WERI-Rb-1 (cell line): ENCODE measurements around the gene HDAC9.

ENCODE experiments used
- DNase-seq: peaks from one replicate; pipeline ENCODE4 v3.0.0-alpha.2; 2020
- H3K27ac ChIP-seq: fragments of 250-450 bp; sonication (Bioruptor Pico); 2 replicates; pipeline ENCODE4 v1.5.1; 2020; ENCODE audit warnings: mild to moderate bottlenecking, moderate library complexity
- H3K27me3 ChIP-seq: fragments of 250-450 bp; sonication (Bioruptor Pico); 2 replicates; pipeline ENCODE4 v1.5.1; 2021; ENCODE audit warnings: mild to moderate bottlenecking, low read depth, moderate library complexity; ENCODE audit not compliant: insufficient read depth, severe bottlenecking
- H3K36me3 ChIP-seq: fragments of 250-450 bp; sonication (Bioruptor Pico); 2 replicates; pipeline ENCODE4 v1.5.1; 2020; ENCODE audit warnings: mild to moderate bottlenecking, moderate library complexity
- H3K4me3 ChIP-seq: 2 replicates; pipeline ENCODE4 v1.5.1; 2011; ENCODE audit warnings: low read depth, mild to moderate bottlenecking, control low read depth, low read length
- H3K9me3 ChIP-seq: fragments of 250-450 bp; sonication (Bioruptor Pico); 2 replicates; pipeline ENCODE4 v1.5.1; 2021; ENCODE audit warnings: mild to moderate bottlenecking, moderate library complexity; ENCODE audit not compliant: severe bottlenecking
- CTCF ChIP-seq: IDR thresholded peaks from 2 replicates; pipeline ENCODE4 v1.5.1; 2011; ENCODE audit warnings: low read depth, mild to moderate bottlenecking, control low read depth, inconsistent platforms, low read length

Gene HDAC9

GRCh38 chr7:18535810-18536415 lies 40.4 kb downstream of the HDAC9 start:
- no peak overlapping the region for H3K4me3 ChIP-seq
- H3K27me3 ChIP-seq: no peaks in the 10 kb centered on the region
- H3K27ac ChIP-seq: no peak overlapping the region
- no peaks in the 10 kb centered on the region for H3K36me3 ChIP-seq
- TF ChIP-seq CTCF: no peak
- no peaks in the 10 kb centered on the region for H3K9me3 ChIP-seq
- DNase-seq: no peak

- Histone ChIP-seq H3K36me3 (no peaks in the 10 kb centered on the region), H3K27me3 (no peaks in the 10 kb centered on the region), H3K9me3 (no peaks in the 10 kb centered on the region), H3K4me3 (no peak overlapping the region), H3K27ac (no peak overlapping the region)
- no peak for TF ChIP-seq CTCF
- no peak for DNase-seq
Observed at GRCh38 chr7:18536486-18536885, 40.9 kb downstream of the HDAC9 start.

- Histone ChIP-seq H3K27me3 (no peaks in the 10 kb centered on the region), H3K27ac (no peak overlapping the region), H3K4me3 (no peak overlapping the region), H3K36me3 (no peaks in the 10 kb centered on the region), H3K9me3 (no peaks in the 10 kb centered on the region)
- no peak for DNase-seq
- no peak for TF ChIP-seq CTCF
Observed at GRCh38 chr7:18538554-18539250, 43.2 kb downstream of the HDAC9 start.

DNA sequence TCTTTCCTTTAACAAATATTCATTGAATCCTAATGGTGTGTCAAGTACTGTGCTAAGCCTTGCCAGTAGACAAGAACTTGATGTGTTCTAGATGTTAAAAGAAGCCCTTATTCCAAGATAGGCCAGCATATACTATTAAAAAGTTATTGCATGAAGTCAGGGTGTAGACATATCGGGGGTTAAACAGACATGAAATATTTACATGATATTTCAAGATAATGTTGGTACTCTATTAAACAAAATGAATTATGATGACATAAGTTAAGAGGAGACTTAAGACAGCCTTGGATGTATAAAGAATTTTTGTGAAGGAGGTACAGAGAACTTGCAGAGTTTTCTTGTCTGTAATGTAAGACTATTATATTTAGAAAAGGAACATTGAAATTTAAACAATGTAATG lies 44.8 kb downstream of the HDAC9 start:
- DNase-seq: no peak

GRCh38 chr7:18541181-18541870 lies 45.8 kb downstream of the HDAC9 start:
- Histone ChIP-seq H3K27me3 (no peaks in the 10 kb centered on the region), H3K36me3 (no peaks in the 10 kb centered on the region), H3K27ac (no peak overlapping the region), H3K4me3 (no peak overlapping the region), H3K9me3 (no peaks in the 10 kb centered on the region)
- DNase-seq: no peak
- no peak for TF ChIP-seq CTCF

More for the DNA sequence above, 44.8 kb downstream of the HDAC9 start:
- Histone ChIP-seq H3K4me3 (no peak overlapping the region), H3K27ac (no peak overlapping the region), H3K36me3 (no peaks in the 10 kb centered on the region), H3K9me3 (no peaks in the 10 kb centered on the region), H3K27me3 (no peaks in the 10 kb centered on the region)
- no peak for TF ChIP-seq CTCF
